Measurements from ENCODE around the gene WDR38. TPM values are rescaled to one million over a fixed set of nuclear protein-coding genes. Genes with fewer than 3 reads are reported as not detected.
A peak's percentile ranks its signal among the peaks of the same experiment; 100 is the strongest.

The WDR38 gene
- total and polyA plus RNA-seq, 4 donors: not detected

- peak overlapping the region in 2 of 3 donors; percentile 69 to 79 for H3K4me3 ChIP-seq (ENCODE audit: low read depth in 1 of 3, low read length in 3 of 3)
- H3K27me3 ChIP-seq (ENCODE audit: control insufficient read depth in 4 of 4, insufficient read depth in 4 of 4, low read length in 3 of 4): no peaks in the 10 kb centered on the region
- peak overlapping the region in 1 of 2 donors; percentile 99 for H3K9ac ChIP-seq (ENCODE audit: low read depth in 1 of 2, low read length in 2 of 2)
- H3K36me3 ChIP-seq (ENCODE audit: control insufficient read depth in 4 of 4, insufficient read depth in 3 of 4, low read depth in 1 of 4, low read length in 3 of 4): peaks cover 7 to 18% (median 8%) of the 10 kb centered on the region in 4 donors
- WGBS: 62% methylated on average over 6 of the region's 6 CpGs
- H3K9me3 ChIP-seq (ENCODE audit: control insufficient read depth in 4 of 4, low read length in 3 of 4): no peaks in the 10 kb centered on the region
- H3K27ac ChIP-seq (ENCODE audit: low read depth in 1 of 2, low read length in 2 of 2): peak overlapping the region; percentile 84 to 89
- peaks cover 4 to 36% (median 22%) of the 10 kb centered on the region in 4 donors for H3K4me1 ChIP-seq (ENCODE audit: control insufficient read depth in 4 of 4, insufficient read depth in 4 of 4, low read length in 3 of 4)
- TF ChIP-seq YY1 (IDR thresholded peaks at IDR 0.05) (no peak), JUND (IDR thresholded peaks at IDR 0.05) (no peak), ATF3 (IDR thresholded peaks at IDR 0.05) (no peak), MAX (IDR thresholded peaks at IDR 0.05) (no peak), HNF4G (IDR thresholded peaks at IDR 0.05) (no peak), HNF4A (conservative IDR thresholded peaks at IDR 0.05) (no peak), EGR1 (IDR thresholded peaks at IDR 0.05; ENCODE audit: low read depth in 2 of 2) (no peak), RXRA (IDR thresholded peaks at IDR 0.05) (no peak), REST (IDR thresholded peaks at IDR 0.05) (no peak), SP1 (IDR thresholded peaks at IDR 0.05) (no peak), RAD21 (IDR thresholded peaks at IDR 0.05) (no peak), TAF1 (conservative IDR thresholded peaks at IDR 0.05) (no peak), CTCF (IDR thresholded peaks at IDR 0.05; ENCODE audit: low read depth, low read length, missing input control) (no peak), ZBTB33 (IDR thresholded peaks at IDR 0.05) (no peak), GABPA (IDR thresholded peaks at IDR 0.05 in 1 of 2, conservative IDR thresholded peaks at IDR 0.05 in 1 of 2) (no peak), FOXA2 (IDR thresholded peaks at IDR 0.05) (no peak), FOXA1 (IDR thresholded peaks at IDR 0.05) (no peak)
- no peak for DNase-seq (ENCODE audit: low spot score)
Observed at GRCh38 chr9:124870723-124871122, 17.5 kb downstream of the WDR38 start.

Data from liver (tissue), 9 donors.